Measurements from ENCODE around the gene HEG1.

GRCh38 chr3:125098611-125099291 lies 43.0 kb upstream of the HEG1 start:
- TF ChIP-seq, protein P1, sequence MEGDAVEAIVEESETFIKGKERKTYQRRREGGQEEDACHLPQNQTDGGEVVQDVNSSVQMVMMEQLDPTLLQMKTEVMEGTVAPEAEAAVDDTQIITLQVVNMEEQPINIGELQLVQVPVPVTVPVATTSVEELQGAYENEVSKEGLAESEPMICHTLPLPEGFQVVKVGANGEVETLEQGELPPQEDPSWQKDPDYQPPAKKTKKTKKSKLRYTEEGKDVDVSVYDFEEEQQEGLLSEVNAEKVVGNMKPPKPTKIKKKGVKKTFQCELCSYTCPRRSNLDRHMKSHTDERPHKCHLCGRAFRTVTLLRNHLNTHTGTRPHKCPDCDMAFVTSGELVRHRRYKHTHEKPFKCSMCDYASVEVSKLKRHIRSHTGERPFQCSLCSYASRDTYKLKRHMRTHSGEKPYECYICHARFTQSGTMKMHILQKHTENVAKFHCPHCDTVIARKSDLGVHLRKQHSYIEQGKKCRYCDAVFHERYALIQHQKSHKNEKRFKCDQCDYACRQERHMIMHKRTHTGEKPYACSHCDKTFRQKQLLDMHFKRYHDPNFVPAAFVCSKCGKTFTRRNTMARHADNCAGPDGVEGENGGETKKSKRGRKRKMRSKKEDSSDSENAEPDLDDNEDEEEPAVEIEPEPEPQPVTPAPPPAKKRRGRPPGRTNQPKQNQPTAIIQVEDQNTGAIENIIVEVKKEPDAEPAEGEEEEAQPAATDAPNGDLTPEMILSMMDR (conservative IDR thresholded peaks at IDR 0.05; ENCODE audit: low read depth, low read length): no peak
- no peak for TF ChIP-seq EZH2 (IDR thresholded peaks at IDR 0.05; ENCODE audit: low read length, unreplicated experiment)
